ENCODE results near the gene MRAP2.

Gene MRAP2

DNA sequence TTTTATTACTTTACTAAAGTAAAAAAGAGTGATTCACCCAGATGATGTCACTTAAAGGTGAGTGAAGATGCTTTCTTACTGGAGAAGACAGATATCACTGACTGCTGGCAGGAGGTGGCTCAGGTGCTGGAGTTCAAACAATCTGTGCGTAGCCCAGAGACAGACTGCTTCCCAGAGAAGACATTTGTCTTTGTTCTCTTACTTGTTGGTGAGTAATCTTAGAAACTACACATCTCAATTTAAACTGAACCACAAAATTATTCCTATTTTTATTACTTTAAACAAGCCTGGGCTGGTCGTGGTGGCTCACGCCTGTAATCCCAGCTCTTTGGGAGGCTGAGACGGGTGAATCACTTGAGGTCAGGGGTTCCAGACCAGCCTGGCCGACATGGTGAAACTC lies 101.7 kb downstream of the MRAP2 start:
- DNase-seq (ENCODE audit: low read depth in 2 of 2), result no peak

DNA sequence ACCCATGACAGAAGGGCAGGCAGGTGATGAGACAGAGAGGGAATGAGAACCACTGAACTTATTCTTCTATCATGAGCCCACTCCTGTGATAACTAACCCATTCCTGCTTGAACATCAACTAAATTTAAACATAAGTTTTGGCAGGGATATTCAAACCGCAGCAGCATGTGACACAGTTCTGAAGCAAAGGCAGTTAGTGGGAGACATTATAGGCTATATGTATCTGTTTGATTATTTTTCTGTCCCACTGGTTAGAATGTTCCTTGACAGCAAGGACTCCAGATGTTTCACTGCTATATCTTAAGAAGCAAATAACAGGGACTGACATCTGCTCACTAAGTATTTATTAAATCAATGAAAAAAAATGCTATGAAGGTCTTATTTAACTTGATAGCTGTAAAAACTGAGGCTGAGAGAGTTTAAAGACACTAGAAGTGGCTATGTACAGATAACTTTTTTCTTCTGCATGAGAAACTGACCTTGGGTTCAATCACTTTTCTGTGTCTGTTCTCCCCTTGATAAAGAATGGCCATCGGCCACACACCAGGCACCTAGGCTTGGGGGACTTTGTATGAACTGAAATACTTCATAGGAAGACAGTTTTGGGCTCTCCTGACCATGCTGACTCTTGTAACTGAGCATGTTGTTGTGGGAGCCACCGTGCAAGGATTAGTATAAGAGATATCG lies 102.9 kb downstream of the MRAP2 start:
- no peak for DNase-seq (ENCODE audit: low read depth in 2 of 2)

DNA sequence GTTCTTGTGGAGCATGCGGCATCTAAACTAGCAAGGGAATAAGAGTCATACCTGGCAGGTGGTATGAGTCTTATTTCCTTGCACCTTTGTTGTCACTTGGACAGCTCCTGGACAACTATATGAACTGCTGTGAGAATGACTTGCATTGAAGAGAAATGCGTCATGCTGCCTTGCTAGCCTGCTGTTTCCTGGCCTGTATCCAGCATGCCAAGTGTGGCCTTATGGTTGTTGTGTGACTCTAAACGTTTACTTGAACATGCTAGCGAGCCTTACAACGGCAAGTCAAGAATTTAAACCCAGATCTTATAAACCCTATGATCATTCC lies 103.4 kb downstream of the MRAP2 start:
- DNase-seq (ENCODE audit: low read depth in 2 of 2), result no peak

DNA sequence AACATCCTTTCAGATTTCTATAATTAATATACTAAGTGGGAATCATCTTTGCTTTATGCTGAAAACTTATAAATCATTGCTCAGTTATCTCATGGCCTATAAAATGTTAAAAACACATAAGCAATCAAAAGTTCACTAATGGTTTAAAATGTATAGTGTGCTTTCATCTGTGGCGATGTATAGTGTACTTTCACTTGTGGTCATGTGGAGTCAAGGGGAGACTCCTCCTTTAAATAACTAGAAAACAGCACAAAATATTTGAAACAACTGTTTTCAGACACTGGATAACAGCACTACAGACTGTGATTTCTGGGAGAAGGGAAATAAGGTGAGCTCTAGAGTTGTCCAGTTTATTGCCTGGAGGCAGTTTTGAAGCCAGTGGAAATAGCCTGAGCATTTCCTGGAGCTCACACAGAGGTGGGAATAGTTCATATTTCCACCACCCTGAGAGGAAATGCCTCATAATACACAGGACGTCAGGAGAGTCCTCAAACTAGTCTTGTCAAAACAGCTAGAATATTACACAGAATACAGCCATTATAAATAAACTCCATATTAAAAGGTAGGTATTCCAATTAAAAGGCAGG lies 104.5 kb downstream of the MRAP2 start:
- no peak for DNase-seq (ENCODE audit: low read depth in 2 of 2)

DNA sequence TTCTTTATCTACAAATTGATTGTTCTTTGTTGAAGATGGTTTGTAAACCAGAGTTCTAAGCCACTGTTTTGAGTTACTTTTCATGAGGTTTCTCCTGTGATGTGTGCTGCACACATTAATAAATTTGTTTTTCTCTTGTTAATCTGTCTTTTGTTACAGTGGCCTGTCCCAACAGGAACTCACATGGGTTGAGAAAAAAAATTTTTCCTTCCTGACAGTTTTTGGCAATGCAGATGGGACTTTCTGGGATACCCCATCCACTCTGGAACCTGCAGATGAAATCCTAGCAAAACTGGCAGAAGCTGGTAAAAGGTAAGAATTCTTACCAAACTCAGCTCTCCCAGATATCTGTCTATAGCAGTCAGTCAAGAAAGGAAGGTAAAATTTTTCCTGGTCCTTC lies 105.7 kb downstream of the MRAP2 start:
- no peak for DNase-seq (ENCODE audit: low read depth in 2 of 2)

Measured in stimulated activated CD4-positive, alpha-beta T cell treated with anti-CD3 and anti-CD28 coated beads, Interleukin-15, amount 100 ng/mL, for 48 hours (primary cell).